HG02852 (cell line): ENCODE data around the gene MICAL2.

ENCODE experiments used
- ATAC-seq: cut with Tn5 transposase; IDR thresholded peaks from one replicate; pipeline ENCODE4 v1.9.1; 2021; ENCODE audit warnings: mild to moderate bottlenecking, moderate library complexity; ENCODE audit not compliant: unreplicated experiment

Gene MICAL2

GRCh38 chr11:12116425-12117032, 6.1 kb downstream of the MICAL2 start:
- no peak for ATAC-seq

GRCh38 chr11:12117200-12117599, 6.8 kb downstream of the MICAL2 start:
- no peak for ATAC-seq

GRCh38 chr11:12117611-12118010, 7.2 kb downstream of the MICAL2 start:
- no peak for ATAC-seq

GRCh38 chr11:12118949-12119348, 8.6 kb downstream of the MICAL2 start:
- ATAC-seq = no peak

- no peak for ATAC-seq
Measured at GRCh38 chr11:12119502-12119901, 9.1 kb downstream of the MICAL2 start.

GRCh38 chr11:12120031-12121008, 9.9 kb downstream of the MICAL2 start:
- no peak for ATAC-seq

- ATAC-seq = no peak
Measured at GRCh38 chr11:12121011-12121410, 10.6 kb downstream of the MICAL2 start.

GRCh38 chr11:12121517-12121916, 11.1 kb downstream of the MICAL2 start:
- ATAC-seq = no peak

GRCh38 chr11:12122083-12122482, 11.7 kb downstream of the MICAL2 start:
- ATAC-seq = no peak

- no peak for ATAC-seq
Measured at GRCh38 chr11:12123273-12123672, 12.9 kb downstream of the MICAL2 start.

GRCh38 chr11:12123799-12124198, 13.4 kb downstream of the MICAL2 start:
- ATAC-seq = no peak

- no peak for ATAC-seq
Measured at GRCh38 chr11:12124306-12124705, 13.9 kb downstream of the MICAL2 start.

- no peak for ATAC-seq
Measured at GRCh38 chr11:12125609-12126149, 15.3 kb downstream of the MICAL2 start.

- ATAC-seq = no peak
Measured at GRCh38 chr11:12126344-12127019, 16.1 kb downstream of the MICAL2 start.

- ATAC-seq = no peak
Measured at GRCh38 chr11:12127206-12127898, 17.0 kb downstream of the MICAL2 start.

- ATAC-seq = no peak
Measured at GRCh38 chr11:12128301-12128751, 17.9 kb downstream of the MICAL2 start.

- ATAC-seq = no peak
Measured at GRCh38 chr11:12129227-12129626, 18.8 kb downstream of the MICAL2 start.

GRCh38 chr11:12130180-12130980, 20.0 kb downstream of the MICAL2 start:
- no peak for ATAC-seq

- no peak for ATAC-seq
Measured at GRCh38 chr11:12131943-12132789, 21.8 kb downstream of the MICAL2 start.
